Measurements from ENCODE around the gene PLAGL2. TPM values are rescaled to one million over a fixed set of nuclear protein-coding genes. Genes with fewer than 3 reads are reported as not detected.
"Not testable (repeated sequence)": the region's sequence is repeated elsewhere in the genome, so short reads cannot be mapped to it uniquely, and the experiment has no call there.

The PLAGL2 gene, protein sequence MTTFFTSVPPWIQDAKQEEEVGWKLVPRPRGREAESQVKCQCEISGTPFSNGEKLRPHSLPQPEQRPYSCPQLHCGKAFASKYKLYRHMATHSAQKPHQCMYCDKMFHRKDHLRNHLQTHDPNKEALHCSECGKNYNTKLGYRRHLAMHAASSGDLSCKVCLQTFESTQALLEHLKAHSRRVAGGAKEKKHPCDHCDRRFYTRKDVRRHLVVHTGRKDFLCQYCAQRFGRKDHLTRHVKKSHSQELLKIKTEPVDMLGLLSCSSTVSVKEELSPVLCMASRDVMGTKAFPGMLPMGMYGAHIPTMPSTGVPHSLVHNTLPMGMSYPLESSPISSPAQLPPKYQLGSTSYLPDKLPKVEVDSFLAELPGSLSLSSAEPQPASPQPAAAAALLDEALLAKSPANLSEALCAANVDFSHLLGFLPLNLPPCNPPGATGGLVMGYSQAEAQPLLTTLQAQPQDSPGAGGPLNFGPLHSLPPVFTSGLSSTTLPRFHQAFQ
- polyA plus RNA-seq (ENCODE audit: insufficient read length in 4 of 4): 10 to 100 TPM; 19.9 to 23.6 (median 20.8) TPM

DNA sequence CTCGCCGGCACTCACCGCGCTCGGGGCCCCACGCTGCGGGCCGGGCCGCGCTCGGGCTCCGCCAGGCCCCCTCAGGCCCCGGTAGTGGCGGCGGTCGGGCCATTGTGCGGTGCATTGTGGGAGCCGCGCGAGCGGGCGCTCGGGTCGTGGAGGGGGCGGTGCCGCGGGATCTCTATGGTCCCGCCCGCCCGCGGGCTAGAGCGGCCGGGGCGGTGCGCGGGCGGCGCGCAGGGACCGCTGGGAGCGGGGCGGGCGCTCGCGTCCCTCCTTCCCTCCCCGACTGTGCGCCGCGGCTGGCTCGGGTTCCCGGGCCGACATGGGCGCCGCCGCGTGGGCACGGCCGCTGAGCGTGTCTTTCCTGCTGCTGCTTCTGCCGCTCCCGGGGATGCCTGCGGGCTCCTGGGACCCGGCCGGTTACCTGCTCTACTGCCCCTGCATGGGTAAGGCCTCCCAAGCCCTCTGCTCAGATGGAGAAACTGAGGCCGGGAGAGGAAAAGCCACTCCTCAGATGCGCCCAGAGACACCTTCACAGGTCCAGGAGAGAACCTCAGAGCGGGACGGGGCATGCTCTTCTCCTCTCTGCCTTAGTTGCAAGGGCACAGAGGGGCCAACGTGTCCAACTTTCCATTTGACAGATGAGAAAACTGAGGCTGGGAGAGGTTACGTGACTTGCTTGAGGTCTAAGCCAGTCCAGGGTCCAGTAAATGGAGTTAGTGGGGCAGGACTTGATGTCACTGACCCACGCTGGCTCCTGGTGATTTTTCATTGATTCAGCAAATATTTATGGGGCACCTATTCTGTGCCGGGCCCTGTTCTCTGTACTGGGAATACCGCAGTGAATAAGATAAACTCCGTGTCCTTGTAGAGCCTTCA lies at the start of gene PLAGL2, which contains the start of gene POFUT1:
TSS of gene PLAGL2 (minus strand) at position 118 of the 873 bp plus-strand sequence. CDS start 5,565 bp downstream, outside the sequence.
TSS of gene POFUT1 (plus strand) at position 255 of the 873 bp plus-strand sequence. CDS start at position 317, 62 bp downstream.
- DNase-seq (ENCODE audit: low read depth in 4 of 4, low spot score in 3 of 4): peak; percentile 76 to 85 (median 80)

DNA sequence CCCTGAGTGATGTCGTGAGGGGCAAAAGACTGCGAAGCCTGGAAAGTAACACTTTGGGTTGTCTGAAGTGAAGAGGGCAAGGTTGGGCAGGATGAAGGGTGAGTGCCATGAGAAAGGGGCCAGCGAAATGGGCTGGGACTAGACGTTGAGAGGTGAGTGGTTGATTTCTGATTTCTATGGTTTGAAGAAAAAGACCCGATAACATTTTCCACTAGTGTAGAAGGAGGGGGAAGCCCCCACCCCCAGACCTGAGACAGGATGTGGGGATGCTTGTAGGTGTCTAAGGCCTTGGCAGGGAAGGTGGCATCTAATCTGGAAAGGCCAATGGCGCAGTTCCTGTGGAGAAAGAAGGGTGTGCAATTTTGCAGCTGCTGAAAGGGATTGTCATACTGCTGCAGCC lies 44.6 kb upstream of the PLAGL2 start:
- DNase-seq (ENCODE audit: low read depth in 4 of 4, low spot score in 3 of 4): no peak

DNA sequence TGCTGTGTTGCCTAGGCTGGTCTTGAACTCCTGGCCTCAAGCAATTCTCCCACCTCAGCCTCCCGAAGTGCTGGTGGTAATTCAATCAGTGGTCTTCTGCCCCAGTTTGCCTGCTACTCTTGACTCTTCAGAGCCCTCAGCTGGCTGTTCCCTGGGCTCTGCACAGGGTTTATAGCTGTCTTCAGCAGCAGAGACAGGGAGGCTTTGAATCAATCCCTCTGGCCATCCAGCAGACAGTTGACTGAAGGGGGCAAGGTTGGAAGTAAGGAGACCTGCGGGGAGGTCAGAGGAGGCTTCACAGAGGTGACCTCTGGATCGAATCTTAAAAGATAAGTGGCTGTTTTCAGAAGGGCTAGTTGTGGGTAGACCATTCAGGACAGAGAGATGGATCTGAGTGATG lies 43.9 kb upstream of the PLAGL2 start:
- DNase-seq (ENCODE audit: low read depth in 4 of 4, low spot score in 3 of 4): no peak

DNA sequence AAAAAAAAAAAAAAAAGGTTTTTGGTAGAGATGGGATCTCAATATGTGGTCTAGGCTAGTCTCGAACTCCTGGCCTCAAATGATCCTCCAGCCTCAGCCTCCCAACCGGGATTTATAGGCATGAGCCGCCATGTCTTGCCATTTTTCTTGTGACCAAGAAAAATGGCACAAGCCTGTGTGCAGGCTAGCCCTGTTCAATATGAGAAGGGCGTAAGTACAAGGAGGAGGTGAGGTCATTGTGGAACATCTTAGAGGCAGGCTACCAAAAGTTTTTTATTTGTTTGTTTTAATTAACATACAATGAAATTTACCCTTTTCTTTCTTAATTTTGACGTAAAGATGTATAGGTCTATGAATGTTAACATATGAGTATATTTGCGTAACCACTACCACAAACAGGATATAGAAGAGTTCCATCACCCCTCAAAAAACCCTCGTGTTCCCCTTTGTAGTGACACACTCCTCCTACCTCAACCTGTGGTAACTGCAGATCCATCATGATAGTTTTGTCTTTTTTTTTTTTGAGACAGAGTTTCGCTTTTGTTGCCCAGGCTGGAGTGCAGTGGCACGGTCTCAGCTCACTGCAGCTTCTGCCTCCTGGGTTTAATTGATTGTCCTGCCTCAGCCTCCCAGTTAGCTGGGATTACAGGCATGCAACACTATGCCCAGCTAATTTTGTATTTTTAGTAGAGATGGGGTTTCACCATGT lies 41.6 kb upstream of the PLAGL2 start:
- DNase-seq (ENCODE audit: low read depth in 4 of 4, low spot score in 3 of 4): no peak

DNA sequence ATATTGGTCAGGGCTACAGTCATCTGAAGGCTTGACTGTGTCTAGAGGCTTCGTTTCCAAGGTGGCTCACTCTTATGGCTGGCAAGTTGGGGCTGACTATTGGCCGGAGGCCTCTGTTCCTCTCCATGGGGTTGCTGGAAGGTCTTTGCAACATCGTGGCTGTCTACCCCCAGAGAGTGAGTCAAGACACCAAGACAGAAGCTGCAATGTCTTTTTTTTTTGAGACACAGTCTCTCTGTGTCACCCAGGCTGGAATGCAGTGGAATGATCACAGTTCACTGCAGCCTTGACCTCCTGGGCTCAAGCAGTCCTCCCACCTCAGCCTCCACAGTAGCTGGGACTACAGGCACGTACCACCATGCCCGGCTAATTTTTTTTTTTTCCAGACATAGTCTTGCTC lies 40.5 kb upstream of the PLAGL2 start:
- DNase-seq (ENCODE audit: low read depth in 4 of 4, low spot score in 3 of 4): no peak

DNA sequence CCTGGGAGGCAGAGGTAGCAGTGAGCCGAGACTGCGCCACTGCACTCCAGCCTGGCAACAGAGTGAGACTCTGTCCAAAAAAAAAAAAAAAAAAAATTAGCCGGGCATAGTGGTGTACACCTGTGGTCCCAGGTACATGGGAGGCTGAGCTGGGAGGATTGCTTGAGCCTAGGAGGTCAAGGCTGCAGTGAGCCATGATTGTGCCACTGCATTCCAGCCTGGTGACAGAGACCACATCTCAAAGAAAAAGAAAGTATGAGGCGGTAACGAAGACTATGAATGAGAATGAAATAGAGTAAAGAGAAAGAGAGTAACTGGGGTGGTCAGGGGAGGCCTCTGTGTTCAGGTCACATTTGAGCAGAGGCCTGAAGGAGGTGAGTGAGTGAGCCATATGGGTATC lies 38.7 kb upstream of the PLAGL2 start:
- not testable (repeated sequence) for DNase-seq (ENCODE audit: low read depth in 4 of 4, low spot score in 3 of 4)

DNA sequence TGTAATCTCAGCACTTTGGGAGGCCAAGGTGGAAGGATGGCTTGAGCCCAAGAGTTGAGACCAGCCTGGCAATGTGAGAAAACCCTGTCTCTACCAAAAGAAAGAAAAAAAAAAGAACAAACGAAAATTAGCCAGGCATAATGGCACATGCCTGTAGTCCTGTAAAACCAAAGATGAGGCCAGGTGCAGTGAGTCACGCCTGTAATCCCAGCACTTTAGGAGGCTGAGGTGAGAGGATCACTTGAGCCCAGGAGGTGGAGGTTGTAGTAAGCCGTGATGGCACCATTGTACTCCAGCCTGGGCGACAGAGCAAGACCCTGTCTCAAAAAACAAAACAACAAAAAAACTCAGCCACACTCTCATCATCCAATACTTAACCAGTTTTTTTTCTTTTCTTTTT lies 37.4 kb upstream of the PLAGL2 start:
- DNase-seq (ENCODE audit: low read depth in 4 of 4, low spot score in 3 of 4): no peak

DNA sequence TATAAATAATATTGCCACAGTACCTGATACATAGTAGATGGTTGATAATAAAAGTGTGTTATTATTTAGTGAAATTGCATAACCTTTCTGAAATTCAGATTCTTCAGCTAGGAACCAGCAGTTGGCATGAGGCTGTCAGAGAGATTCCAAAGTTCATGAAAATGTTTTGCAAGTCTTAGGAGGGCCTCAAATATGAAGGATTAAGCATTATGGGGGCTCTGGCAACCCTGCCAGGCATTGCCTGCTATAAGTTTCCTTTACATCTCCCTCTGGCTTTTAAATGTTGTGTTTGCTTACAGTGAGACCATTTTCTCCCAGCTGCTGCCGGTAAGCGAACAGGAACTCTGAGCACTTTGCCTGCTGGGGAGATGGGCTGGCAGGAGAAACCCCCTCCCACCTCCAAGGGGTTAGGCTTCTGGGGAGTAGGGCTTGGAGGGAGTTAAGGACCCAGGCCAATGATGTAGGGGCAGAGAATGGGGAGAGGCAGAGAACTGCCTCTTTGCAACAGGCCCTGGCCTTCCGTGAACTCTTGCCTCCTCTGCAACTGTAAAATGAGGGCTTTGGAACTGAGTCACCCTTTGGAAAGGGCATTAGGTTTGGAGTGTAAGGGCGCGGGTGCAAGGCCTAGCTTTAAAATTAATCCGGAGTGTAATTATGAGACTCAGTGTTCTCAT lies 36.7 kb upstream of the PLAGL2 start:
- DNase-seq (ENCODE audit: low read depth in 4 of 4, low spot score in 3 of 4): no peak

DNA sequence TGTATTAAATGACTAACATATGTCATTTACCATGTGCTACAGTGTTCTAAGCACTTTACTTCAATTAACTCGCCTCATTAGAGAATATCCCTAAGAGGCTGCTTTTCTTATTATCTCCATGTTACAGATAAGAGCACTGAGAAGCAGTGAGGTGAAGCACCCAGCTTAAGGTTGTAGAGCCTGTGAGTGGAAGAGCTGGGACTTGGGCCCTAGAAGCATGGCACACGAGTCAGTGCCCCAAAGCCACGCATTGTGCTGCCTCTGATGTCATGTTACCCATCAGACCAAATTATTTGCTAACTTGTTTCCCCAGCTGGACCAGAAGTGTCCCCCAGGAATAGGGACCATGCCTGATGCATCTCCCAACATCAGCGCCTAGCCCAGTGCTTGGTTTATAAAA lies 34.3 kb upstream of the PLAGL2 start:
- no peak for DNase-seq (ENCODE audit: low read depth in 4 of 4, low spot score in 3 of 4)

DNA sequence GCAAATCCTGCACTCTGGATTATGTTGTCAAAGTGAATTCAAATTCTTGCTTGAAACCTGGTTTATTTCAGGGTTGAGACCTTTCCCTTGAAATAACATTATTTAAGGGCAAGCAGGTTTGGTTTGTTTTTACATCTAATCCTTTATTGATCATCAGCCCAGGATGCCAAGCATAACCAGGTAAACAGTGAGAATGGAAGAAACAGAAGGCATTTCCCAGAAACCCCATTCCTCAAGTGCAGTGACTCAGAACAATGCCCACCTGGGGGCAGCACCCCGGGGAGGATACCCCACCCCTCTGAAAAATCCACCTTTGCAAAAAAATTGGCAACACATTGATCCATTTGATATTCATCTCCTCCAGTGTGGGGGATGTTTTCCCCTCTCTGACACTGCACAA lies 32.7 kb upstream of the PLAGL2 start:
- DNase-seq (ENCODE audit: low read depth in 4 of 4, low spot score in 3 of 4): no peak

DNA sequence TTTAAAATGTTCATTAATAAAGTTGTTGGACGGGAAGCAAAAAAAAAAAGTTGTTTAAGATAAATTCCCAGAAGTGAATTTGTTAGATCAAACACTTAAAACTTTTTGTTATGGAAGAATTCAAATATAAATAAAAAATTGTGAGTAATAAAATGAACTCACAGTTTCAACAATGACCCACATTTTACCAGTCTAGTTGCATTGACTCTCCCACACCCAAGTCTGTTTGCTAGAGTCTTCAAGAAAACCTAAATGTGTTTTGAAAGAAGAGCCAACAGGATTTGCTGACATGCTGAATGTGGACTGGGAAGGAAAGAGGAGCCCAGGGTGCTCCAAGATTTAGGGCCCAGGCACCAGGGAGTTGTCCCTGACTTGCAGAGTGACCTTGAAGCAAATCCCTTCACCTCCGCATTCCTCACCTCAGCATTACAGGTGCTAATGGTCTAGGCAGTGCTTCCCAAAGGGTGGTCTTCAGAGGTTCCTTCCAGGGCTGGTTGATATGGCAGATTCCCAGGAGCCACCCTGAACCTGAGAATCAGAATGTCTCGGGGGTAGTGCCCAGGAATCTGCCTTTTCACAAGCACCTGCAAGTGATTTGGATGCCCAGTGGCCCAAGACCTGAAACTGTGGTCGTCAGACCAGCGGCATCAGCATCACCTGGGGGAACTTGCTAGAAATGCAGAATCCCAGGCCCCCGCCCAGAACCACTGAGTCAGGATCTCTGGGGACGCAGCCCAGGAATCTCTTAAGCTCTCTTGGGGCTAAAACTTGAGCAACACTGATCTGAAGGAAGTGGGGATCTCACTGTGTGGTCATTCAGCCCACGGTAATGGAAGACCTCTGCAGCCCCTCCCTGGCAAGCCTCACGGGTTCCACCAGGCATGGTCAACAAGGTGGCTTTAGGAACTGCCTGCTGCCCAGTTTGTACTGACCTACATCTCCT lies 31.2 kb upstream of the PLAGL2 start:
- DNase-seq (ENCODE audit: low read depth in 4 of 4, low spot score in 3 of 4): no peak

DNA sequence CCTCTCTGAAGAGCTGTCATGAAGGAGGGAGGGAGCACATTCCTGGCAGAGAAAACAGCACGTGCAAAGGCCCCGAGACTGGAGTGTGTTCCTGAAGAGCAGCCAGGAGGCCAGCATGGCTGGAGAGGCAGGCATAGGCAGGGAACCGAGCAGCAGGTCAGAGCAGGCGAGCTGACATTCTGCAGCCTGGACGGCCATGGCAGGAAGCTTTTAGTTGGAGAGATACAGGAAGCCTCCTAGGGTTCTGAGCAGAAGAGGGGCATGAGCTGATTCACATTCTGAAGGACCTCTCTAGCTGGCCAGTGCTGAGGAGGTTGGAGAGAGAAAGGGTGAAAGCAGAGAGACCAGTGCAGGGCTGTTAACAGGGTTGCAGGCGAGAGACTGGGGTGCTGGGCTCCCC lies 29.9 kb upstream of the PLAGL2 start:
- no peak for DNase-seq (ENCODE audit: low read depth in 4 of 4, low spot score in 3 of 4)

DNA sequence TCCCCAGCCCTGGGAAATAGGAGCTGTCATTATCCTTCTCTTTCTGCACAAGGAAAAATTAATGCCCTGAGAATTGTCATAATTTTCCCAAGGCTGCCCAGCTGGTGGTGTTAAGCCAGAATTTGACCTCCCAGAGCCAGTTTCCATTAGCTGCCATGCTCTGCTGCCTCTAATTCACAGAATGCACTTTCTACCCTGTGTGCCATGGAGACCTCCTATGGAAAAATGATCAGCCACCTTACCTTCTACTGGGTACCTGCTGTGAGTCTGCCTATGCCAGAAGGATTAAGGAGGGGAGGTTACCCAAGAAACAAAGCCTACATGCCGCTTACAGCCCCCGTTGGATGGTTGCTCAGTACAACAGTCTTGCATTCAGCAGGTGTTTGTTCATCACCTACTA lies 29.3 kb upstream of the PLAGL2 start:
- DNase-seq (ENCODE audit: low read depth in 4 of 4, low spot score in 3 of 4): no peak

DNA sequence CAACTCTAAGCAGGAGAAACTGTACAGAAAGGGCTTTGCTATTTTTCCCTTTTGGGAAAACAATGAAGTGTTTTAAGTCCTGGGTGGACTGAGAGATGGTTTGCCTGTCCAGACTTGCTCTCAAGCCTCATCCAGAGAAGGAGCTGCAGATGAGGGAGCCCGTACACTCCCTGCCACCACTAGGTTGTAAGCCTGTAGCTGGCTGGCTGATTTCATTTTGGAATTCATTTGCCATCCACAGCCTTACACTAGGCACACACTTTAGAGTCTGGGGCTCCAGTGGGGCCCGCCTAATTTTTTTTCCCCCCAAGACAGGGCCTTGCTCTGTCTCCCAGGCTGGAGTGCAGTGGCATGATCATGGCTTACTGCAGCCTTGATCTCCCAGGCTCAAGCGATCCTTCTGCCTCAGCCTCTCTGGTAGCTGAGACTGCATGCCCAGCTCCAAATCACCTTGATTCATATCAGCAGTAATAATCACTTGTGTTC lies 28.5 kb upstream of the PLAGL2 start:
- no peak for DNase-seq (ENCODE audit: low read depth in 4 of 4, low spot score in 3 of 4)

DNA sequence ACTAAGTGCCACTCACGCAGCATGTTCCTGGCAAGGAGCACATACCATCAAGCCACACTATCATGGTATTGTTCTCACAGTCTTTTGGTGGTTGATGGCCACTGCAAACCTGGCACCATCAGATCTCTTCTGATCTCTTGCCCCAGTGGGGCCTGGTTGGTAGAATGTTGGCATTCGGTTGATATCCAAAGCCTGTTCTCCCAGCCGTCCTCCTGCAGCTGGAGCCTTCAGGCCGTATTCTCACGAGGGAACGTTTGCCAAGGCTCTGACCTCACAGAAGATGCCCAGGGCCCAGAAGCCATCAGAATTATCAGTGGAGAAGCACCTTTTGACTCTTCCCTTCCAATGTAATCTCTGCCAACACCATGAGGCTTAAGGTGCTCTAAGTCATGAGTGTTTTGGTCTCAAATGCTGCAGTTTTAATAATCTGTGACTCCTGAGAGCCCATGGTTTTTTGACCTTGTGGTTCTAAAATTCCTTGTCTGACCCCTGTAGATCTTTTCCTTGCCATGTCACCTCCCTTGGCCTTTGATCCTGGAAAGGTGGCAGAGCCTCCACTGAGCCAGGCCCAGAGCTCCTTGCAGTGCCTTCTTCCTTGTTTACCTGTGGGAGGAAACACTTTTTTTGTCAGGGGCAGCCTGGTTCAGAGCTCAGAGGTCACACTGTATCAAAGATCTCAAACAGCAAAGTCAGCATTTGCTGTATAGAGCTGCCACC lies 27.9 kb upstream of the PLAGL2 start:
- no peak for DNase-seq (ENCODE audit: low read depth in 4 of 4, low spot score in 3 of 4)

DNA sequence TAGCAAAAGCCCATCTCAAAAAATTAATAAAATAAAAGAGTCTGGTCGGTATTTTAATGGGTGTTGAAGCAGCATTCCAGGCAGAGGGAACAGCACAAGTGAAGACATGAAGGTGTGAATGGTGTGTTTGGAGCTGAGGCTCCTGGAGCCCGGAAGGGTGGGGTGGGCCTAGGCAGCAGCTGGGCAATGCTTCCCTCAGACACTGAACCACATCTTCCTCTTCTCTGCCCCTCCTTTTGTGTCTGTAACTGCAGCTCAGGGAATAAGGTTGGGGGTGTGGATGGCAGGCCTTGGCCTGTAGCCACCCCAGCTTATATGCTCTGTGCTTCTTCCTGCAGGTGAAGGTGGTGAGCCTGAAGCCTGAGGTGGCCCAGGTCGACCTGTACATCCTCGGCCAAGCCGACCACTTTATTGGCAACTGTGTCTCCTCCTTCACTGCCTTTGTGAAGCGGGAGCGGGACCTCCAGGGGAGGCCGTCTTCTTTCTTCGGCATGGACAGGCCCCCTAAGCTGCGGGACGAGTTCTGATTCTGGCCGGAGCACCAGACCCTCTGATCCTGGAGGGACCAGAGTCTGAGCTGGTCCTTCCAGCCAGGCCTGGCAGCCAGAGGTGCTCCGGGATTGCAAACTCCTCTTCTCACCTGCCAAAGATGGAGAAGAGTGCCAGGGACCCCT lies 26.7 kb upstream of the PLAGL2 start:
- no peak for DNase-seq (ENCODE audit: low read depth in 4 of 4, low spot score in 3 of 4)

DNA sequence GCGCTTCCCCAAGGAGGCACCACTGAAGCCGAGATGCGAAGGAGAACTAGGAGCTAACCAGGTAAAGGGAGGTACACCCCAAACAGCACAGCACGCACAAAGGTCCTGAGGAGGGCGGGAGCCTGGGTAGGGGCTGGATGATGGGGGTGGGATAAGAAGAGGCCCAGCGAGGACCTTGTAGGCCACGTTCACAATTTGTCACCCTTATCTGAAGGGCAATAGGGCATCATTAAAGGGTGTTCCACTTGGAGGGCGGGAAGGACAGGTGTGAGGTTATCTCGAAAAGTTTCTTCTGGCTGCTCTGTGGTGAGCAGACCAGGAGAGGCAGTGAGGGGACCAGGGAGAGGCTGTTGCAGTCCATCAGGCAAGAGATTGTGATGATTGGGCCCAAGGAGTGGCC lies 25.7 kb upstream of the PLAGL2 start:
- DNase-seq (ENCODE audit: low read depth in 4 of 4, low spot score in 3 of 4): no peak

Measured in right renal pelvis (tissue), 4 donors.